ENCODE results near the gene PANX3.

Gene PANX3

GRCh38 chr11:124612567-124613246 lies 1.5 kb downstream of the PANX3 start:
- DNase-seq (ENCODE audit: low read depth in 3 of 3): no peak

- DNase-seq (ENCODE audit: low read depth in 3 of 3): no peak
Measured at GRCh38 chr11:124618863-124619262, 7.6 kb downstream of the PANX3 start.

GRCh38 chr11:124622531-124623451 lies 11.6 kb downstream of the PANX3 start, which contains the start of gene TBRG1:
Gene TBRG1, plus strand, starts transcription at chr11:124622864. Its CDS starts 220 bp downstream, at chr11:124623084.
- DNase-seq (ENCODE audit: low read depth in 3 of 3): peak; percentile 61 to 69 (median 61)

- DNase-seq (ENCODE audit: low read depth in 3 of 3): no peak
Measured at GRCh38 chr11:124623861-124624525, 12.8 kb downstream of the PANX3 start.

GRCh38 chr11:124625504-124626168 lies 14.4 kb downstream of the PANX3 start:
- no peak for DNase-seq (ENCODE audit: low read depth in 3 of 3)

GRCh38 chr11:124627546-124627945 lies 16.3 kb downstream of the PANX3 start:
- DNase-seq (ENCODE audit: low read depth in 3 of 3): no peak

- no peak for DNase-seq (ENCODE audit: low read depth in 3 of 3)
Measured at GRCh38 chr11:124629961-124630360, 18.7 kb downstream of the PANX3 start.

GRCh38 chr11:124633355-124633754 lies 22.1 kb downstream of the PANX3 start:
- no peak for DNase-seq (ENCODE audit: low read depth in 3 of 3)

- no peak for DNase-seq (ENCODE audit: low read depth in 3 of 3)
Measured at GRCh38 chr11:124635932-124636331, 24.7 kb downstream of the PANX3 start.

GRCh38 chr11:124638500-124638899 lies 27.3 kb downstream of the PANX3 start:
- DNase-seq (ENCODE audit: low read depth in 3 of 3): no peak

GRCh38 chr11:124639186-124639585 lies 28.0 kb downstream of the PANX3 start:
- DNase-seq (ENCODE audit: low read depth in 3 of 3): no peak

GRCh38 chr11:124640666-124641065 lies 29.4 kb downstream of the PANX3 start:
- no peak for DNase-seq (ENCODE audit: low read depth in 3 of 3)

GRCh38 chr11:124642628-124643027 lies 31.4 kb downstream of the PANX3 start:
- DNase-seq (ENCODE audit: low read depth in 3 of 3): no peak

- no peak for DNase-seq (ENCODE audit: low read depth in 3 of 3)
Measured at GRCh38 chr11:124643042-124643604, 31.9 kb downstream of the PANX3 start.

GRCh38 chr11:124643605-124644425 lies 32.6 kb downstream of the PANX3 start:
- no peak for DNase-seq (ENCODE audit: low read depth in 3 of 3)

- peak in 1 of 3 experiments; percentile 2 for DNase-seq (ENCODE audit: low read depth in 3 of 3)
Measured at GRCh38 chr11:124644426-124645280, 33.4 kb downstream of the PANX3 start.

GRCh38 chr11:124646148-124646547 lies 34.9 kb downstream of the PANX3 start:
- no peak for DNase-seq (ENCODE audit: low read depth in 3 of 3)

GRCh38 chr11:124648610-124649009 lies 37.4 kb downstream of the PANX3 start:
- DNase-seq (ENCODE audit: low read depth in 3 of 3): no peak
